Measurements from ENCODE around the gene CCL25.
"Not testable (repeated sequence)": the region's sequence is repeated elsewhere in the genome, so short reads cannot be mapped to it uniquely, and the experiment has no call there.

The CCL25 gene

GRCh38 chr19:8052464-8052859 lies at the start of gene CCL25:
CCL25 (plus strand) TSS chr19:8052760; CDS start chr19:8053050, 290 bp downstream.
- no peak for DNase-seq

- DNase-seq: no peak
Measured at GRCh38 chr19:8004001-8004400, 48.6 kb upstream of the CCL25 start.

- peak; percentile 26 for DNase-seq
Measured at GRCh38 chr19:8004723-8005513, 47.6 kb upstream of the CCL25 start.

- peak; percentile 95 for DNase-seq
Measured at GRCh38 chr19:8005534-8006256, 46.9 kb upstream of the CCL25 start, which contains the start of gene ELAVL1. ELAVL1 (minus strand) TSS chr19:8005641; CDS start chr19:7991815, 13,826 bp downstream.

- no peak for DNase-seq
Measured at GRCh38 chr19:8017808-8018207, 34.8 kb upstream of the CCL25 start.

DNA sequence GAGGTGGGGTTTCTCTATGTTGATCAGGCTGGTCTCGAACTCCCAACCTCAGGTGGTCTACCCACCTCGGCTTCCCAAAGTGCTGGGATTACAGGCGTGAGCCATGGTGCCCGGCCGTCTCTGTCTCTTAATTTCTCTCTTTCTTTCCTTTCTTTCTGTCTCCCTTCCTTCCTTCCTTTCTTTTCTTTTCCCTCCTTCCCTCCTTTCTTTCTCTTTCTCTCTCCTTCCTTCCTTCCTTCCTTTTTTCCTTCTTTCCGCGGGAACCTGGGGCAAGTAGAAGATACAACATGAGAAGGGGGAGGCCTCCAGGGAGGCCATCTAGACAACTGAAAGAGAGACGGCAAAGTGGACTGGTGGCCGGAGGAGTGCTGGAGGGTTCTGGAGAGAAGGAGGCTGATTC lies 31.9 kb upstream of the CCL25 start:
- DNase-seq: no peak

DNA sequence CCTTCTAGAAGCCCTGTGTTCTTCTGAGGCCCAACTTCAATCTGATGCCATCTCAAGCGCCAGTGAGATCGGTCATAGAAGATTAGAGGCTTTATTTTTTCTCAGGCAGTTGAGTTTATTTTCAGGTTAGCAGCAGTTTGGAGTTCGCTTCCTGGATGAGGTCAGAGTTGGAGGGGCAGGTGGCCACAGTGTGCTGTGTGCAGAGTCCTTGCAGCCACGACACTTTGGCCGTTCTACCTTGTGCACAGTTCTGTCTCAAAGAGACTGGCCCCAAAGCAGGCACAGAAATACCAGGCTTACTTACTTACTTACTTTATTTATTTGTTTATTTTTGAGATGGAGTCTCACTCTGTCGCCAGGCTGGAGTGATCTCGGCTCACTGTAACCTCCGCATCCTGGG lies 31.2 kb upstream of the CCL25 start:
- no peak for DNase-seq

GRCh38 chr19:8022275-8022674 lies 30.3 kb upstream of the CCL25 start:
- no peak for DNase-seq

DNA sequence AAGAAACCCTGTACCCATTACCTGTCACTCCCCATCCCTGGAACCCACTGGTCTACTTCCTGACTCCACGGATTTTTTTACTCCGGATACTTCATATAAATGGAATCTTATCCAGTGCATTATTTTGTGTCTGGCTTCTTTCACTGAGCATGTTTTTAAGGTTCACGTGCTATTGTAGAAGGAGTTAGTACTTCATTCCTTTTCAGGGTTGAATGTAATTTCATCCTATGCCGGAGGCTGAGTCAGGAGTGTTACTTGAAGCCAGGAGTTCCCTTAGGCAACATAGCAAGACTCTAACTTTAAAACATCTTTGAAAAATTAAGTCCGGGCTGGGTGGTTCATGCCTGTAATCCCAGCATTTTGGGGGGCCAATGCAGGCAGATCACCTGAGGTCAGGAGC lies 29.2 kb upstream of the CCL25 start:
- DNase-seq: no peak

GRCh38 chr19:8024256-8024655 lies 28.3 kb upstream of the CCL25 start:
- not testable (repeated sequence) for DNase-seq

GRCh38 chr19:8025316-8025715 lies 27.2 kb upstream of the CCL25 start:
- DNase-seq: no peak

- DNase-seq: no peak
Measured at GRCh38 chr19:8028951-8029491, 23.5 kb upstream of the CCL25 start.

DNA sequence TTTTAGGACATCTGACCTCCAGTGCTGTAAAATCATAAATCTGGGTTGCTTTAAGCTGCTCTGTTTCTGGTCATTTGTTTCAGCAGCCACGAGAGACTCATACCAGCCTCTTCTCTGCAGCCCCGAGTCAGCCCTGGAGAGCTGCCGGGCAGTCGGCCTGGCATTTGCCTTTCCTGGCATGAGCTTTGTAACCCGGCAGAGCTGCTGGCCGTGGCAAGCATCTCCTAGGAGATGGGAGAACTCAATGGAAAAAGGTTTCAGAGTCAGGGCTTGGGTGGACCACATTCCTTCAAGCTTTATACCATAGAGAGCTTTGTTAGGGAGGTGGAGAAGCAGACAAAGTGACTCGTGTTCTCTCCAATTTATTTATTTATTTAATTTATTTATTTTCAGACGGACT lies 21.6 kb upstream of the CCL25 start:
- DNase-seq: no peak

DNA sequence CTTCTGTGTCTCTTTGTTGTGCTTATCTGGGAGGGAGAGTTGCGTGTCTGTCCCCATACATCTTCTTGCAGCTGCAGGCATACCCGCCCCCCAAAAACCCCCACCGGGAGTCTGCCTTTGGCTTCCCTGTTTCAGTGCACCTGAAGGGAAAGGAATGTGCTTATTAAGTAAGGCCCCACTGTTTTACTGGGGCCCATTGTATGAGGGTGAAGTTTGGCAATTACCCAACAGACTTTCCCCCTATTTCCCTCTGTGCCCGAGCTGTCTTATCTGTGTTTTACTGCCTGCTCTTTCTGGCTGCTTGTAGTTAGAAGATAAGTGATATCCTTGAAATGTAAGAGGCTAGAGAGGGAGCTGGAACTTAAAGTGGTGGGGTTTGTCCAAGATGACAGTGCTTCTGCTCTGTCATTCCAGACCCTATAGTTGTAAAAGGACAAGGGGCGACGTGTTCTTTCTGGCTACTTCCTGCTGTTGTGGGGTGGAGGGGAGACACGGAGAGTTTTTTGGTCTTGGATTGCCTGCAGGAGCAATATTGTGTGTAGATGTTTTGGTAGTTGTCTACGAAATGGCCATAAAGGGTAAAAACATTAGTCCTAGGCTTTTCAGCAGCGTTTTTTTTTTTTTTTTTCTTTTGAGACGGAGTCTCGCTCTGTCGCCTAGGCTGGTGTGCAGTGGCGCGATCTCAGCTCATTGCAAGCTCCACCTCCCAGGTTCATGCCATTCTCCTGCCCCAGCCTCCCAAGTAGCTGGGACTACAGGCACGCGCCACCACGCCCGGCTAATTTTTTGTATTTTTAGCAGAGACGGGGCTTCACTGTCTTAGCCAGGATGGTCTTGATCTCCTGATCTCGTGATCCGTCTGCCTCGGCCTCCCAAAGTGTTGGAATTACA lies 19.0 kb upstream of the CCL25 start:
- DNase-seq: not testable (repeated sequence)

- DNase-seq: no peak
Measured at GRCh38 chr19:8034178-8034525, 18.4 kb upstream of the CCL25 start.

GRCh38 chr19:8036434-8037099 lies 16.0 kb upstream of the CCL25 start:
- DNase-seq: peak; percentile 70

GRCh38 chr19:8038815-8039214 lies 13.7 kb upstream of the CCL25 start:
- DNase-seq: no peak

DNA sequence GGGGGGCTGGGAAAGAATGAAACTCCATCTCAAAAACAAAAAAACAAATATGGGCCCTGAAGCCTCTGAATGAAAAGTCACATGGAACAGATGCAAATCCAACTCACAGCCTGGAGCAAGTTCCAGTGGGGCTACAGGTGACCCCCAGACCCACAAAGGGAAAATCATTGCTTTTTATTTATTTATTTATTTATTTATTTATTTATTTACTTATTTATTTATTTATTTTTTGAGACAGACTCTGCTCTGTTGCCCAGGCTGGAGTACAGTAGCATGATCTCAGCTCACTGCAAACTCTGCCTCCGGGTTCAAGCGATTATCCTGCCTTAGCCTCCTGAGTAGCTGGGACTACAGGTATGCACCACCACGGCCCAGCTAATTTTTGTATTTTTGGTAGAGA lies 13.3 kb upstream of the CCL25 start:
- no peak for DNase-seq

GRCh38 chr19:8041531-8041931 lies 11.0 kb upstream of the CCL25 start:
- DNase-seq: peak; percentile 57

DNA sequence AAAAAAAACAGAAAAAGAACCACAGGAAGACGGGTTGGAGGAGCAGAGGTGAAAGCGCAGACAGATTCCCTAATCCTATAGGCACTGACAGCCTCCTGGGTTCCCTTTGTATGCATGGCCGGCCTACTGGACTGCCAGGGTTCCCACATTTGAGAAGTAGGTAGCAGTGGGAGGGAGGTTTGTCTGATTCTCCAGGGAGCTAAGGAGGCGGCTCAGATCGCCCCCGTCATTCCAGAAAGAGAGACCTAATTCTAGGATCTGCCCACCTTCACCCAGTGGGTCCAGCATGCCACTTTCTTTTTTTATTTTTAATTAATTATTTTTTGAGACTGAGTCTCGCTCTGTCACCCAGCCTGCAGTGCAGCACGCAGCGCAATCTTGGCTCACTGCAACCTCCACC lies 9.7 kb upstream of the CCL25 start:
- no peak for DNase-seq

DNA sequence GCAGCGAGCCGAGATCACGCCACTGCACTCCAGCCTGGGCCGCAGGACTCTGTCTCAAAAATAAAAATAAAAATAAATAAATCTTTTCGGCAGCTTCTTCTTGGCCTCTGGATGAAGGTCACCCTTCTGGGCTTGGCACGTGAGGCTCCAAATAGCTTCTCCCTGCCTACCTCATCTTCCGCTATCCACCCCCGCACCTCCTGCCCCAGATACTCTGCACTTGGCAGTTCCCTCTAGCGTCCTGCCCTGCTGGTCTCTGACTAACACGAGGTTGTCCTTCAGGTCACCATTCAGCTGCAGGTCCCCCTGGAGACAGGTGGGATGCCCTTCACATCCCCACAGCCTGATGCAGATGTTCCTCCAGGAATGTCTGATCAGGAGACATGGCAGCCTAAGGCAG lies 8.5 kb upstream of the CCL25 start:
- no peak for DNase-seq

- no peak for DNase-seq
Measured at GRCh38 chr19:8045872-8046568, 6.5 kb upstream of the CCL25 start.

All from NCI-H345 (cell line).